Fibroblast of pulmonary artery (primary cell): Measurements from ENCODE around the gene GFRA4.

Source experiments
- DNase-seq: peaks from one replicate; pipeline ENCODE4 v3.0.0-alpha.2; 2010; ENCODE audit warnings: low read depth
- H3K4me3 ChIP-seq: replicated peaks from 2 replicates; pipeline ENCODE4 v1.5.1; 2011; ENCODE audit warnings: low read depth, mild to moderate bottlenecking, control low read depth, low read length, moderate library complexity
- CTCF ChIP-seq: IDR thresholded peaks from 2 replicates; pipeline ENCODE4 v1.5.1; 2011; ENCODE audit warnings: mild to moderate bottlenecking, control low read depth, low read length, inconsistent platforms; ENCODE audit errors: missing control alignments

The GFRA4 gene

GRCh38 chr20:3652221-3652620 is 11.0 kb downstream of the GFRA4 start:
- no peak for DNase-seq
- TF ChIP-seq CTCF: no peak
- H3K4me3 ChIP-seq: no peak overlapping the region

GRCh38 chr20:3651204-3651962 is 11.8 kb downstream of the GFRA4 start:
- no peak overlapping the region for H3K4me3 ChIP-seq
- no peak for TF ChIP-seq CTCF
- DNase-seq: no peak

GRCh38 chr20:3648951-3649350 is 14.2 kb downstream of the GFRA4 start:
- H3K4me3 ChIP-seq: no peak overlapping the region
- TF ChIP-seq CTCF: no peak

DNA sequence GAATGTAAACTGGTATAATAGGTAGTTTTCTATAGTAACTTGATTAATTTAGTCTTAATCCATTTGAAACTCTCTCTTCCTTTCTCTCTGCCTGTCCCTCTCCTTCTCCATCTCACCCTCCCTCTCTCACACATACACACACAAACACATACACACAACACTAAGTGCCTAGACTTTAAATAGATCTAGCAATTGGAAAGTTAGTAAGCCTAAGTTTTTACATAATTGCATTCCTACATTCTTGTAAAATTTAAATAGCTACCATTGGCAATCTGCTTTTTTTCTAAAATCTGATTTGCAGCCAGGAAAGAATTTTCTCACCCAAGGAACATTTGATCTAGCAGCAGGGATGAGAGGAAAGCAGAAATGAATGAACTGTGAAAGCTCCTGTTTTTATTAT is 15.7 kb downstream of the GFRA4 start:
- TF ChIP-seq CTCF: no peak

More at GRCh38 chr20:3648951-3649350, 14.2 kb downstream of the GFRA4 start:
- DNase-seq: no peak

GRCh38 chr20:3646651-3647050 is 16.5 kb downstream of the GFRA4 start:
- peak; percentile 8 for DNase-seq
- TF ChIP-seq CTCF: no peak

More for the DNA sequence above, 15.7 kb downstream of the GFRA4 start:
- H3K4me3 ChIP-seq: no peak overlapping the region
- DNase-seq: no peak

DNA sequence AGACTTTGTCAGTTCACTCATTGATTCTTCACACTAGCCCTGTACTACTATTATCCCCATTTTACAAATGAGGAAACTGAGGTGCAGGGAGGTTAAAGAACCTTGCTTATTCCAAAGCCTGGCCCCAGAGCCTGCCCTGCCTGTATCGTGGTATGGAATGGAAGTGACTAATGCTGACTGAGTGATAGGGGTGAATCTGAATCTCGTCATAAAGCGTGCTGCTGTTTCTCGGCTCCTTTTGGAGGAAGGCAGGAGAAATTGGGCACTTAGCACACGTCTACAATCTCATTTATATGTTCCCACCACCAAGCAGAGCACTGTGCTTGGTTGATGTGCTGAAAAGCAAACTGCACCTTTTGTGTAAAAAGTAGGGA is 17.1 kb downstream of the GFRA4 start:
- no peak overlapping the region for H3K4me3 ChIP-seq
- DNase-seq: peak; percentile 17
- no peak for TF ChIP-seq CTCF

More at GRCh38 chr20:3646651-3647050, 16.5 kb downstream of the GFRA4 start:
- H3K4me3 ChIP-seq: no peak overlapping the region
